Erythroblast (primary cell): ENCODE results near the gene AARS2.

Experiments
- DNase-seq, 2 experiments: peaks; one replicate each; lab custom pipeline; 2025; lab: John Stamatoyannopoulos, UW
- GATA1 ChIP-seq: IDR thresholded peaks from 2 replicates; pipeline ENCODE4 v1.6.1; 2011; ENCODE audit warnings: low read depth, mild to moderate bottlenecking, control low read depth, low read length, moderate library complexity
- POLR2A ChIP-seq: IDR thresholded peaks from 2 replicates; pipeline ENCODE4 v1.6.1; 2011; ENCODE audit warnings: mild to moderate bottlenecking, low read length

The AARS2 gene

DNA sequence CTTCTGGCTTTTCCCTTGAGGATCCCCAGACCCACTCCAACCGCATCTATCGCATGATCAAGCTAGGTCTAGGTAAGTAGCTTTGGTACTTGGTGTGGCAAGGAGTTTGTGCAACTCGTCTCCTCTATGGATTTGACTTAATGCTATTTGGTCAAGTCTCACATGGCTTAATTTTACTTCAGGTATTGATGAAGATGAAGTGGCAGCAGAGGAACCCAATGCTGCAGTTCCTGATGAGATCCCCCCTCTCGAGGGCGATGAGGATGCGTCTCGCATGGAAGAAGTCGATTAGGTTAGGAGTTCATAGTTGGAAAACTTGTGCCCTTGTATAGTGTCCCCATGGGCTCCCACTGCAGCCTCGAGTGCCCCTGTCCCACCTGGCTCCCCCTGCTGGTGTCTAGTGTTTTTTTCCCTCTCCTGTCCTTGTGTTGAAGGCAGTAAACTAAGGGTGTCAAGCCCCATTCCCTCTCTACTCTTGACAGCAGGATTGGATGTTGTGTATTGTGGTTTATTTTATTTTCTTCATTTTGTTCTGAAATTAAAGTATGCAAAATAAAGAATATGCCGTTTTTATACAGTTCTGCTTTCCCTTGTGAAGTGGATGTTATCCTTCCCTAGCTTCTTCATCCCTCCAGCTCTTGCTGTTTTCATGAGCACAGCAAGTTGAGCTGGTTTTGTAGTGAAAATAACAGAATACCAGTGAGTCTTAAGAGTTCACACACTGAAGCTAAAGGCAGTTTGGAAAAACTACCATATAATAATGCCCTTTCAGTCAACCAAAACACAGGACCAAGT, 59.6 kb downstream of the AARS2 start:
- TF ChIP-seq POLR2A (no peak), GATA1 (no peak)
- DNase-seq: peak; percentile 72 to 81

DNA sequence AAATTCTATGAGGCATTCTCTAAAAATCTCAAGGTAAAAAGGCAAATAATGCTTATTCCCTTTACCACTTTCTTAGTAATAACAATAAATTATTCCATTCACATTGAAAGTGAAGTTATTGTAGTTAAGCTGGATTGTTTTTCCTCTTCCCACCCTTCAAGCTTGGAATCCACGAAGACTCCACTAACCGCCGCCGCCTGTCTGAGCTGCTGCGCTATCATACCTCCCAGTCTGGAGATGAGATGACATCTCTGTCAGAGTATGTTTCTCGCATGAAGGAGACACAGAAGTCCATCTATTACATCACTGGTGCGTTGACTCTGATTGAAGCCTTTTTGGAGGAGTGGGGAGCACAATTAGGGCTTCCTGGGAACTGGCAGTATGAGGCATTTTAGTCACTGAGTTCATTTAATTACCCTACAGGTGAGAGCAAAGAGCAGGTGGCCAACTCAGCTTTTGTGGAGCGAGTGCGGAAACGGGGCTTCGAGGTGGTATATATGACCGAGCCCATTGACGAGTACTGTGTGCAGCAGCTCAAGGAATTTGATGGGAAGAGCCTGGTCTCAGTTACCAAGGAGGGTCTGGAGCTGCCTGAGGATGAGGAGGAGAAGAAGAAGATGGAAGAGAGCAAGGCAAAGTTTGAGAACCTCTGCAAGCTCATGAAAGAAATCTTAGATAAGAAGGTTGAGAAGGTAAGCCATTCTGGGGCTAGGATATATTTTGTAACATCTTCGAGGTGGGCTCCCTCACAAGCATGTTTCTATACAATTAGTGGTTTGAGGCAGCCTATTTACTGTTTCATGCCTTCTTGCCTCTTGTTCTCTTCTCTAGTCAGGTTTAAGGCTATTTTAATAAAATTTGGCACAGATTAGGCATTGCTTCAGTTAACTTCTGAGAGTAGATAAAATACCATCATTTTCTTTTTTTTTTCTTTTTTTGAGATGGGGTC, 61.3 kb downstream of the AARS2 start:
- no peak for TF ChIP-seq POLR2A
- no peak for TF ChIP-seq GATA1
- DNase-seq: no peak

DNA sequence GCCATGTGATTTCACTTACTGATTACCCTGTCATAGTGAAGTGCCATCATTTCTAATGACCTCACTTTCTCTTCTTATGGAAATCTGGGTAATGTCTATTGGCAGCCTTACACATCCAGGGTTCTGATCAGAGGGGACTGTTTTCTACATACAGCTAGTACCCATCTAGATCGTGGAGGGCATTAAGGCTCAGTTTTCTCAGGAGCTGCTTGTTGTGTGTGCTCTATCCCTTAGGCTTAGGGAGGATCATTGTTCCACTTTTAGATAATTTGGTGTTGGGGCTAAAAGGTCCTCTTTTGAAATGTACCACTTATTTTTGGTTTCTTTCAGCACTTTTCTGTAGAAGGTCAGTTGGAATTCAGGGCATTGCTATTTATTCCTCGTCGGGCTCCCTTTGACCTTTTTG, 62.4 kb downstream of the AARS2 start:
- no peak for DNase-seq
- TF ChIP-seq GATA1 (no peak), POLR2A (no peak)

DNA sequence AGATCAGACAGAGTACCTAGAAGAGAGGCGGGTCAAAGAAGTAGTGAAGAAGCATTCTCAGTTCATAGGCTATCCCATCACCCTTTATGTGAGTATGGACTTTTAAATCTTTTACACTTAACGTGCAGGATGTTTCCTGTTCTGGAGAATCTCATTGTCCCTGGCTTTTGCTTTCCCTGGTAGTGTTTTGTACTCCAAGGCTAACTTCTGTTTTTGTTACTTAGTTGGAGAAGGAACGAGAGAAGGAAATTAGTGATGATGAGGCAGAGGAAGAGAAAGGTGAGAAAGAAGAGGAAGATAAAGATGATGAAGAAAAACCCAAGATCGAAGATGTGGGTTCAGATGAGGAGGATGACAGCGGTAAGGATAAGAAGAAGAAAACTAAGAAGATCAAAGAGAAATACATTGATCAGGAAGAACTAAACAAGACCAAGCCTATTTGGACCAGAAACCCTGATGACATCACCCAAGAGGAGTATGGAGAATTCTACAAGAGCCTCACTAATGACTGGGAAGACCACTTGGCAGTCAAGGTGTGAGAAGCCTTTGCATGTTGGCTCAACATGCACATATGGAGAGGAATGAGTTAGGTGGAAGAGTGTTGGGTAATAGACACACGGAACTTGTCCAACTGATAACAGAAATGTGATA, 63.0 kb downstream of the AARS2 start:
- DNase-seq: peak; percentile 29 to 37
- TF ChIP-seq GATA1 (no peak), POLR2A (no peak)
